ENCODE measurements around the gene NFIB.
A peak's percentile ranks its signal among the peaks of the same experiment; 100 is the strongest.

The NFIB gene

DNA sequence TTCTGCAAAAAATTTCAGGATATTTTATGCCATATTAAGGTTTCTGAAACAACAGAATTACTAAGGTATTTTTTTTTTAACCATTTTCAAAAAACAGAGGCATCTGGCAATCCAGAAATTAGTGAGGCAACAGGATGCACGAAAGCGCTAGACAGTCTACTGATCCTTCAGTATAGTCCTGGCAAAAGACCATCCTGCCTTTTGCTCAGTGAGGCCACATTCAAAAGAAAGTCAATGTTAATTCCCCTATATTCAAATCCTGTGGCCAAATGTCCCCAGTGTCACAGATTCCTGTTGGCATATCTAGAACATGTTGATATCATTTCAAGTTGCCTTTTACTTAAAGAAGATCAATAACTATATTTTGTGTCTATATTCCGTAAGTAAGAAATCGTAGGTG, 13.1 kb upstream of the NFIB start:
- ATAC-seq (ENCODE audit: low read depth) (no peak), DNase-seq (ENCODE audit: low spot score) (no peak)
- Histone ChIP-seq H3K27me3 (ENCODE audit: insufficient read depth, poor library complexity, severe bottlenecking) (no peaks in the 10 kb centered on the region), H3K4me3 (ENCODE audit: severe bottlenecking) (no peak overlapping the region), H3K4me1 (ENCODE audit: insufficient read depth, poor library complexity, severe bottlenecking) (peaks cover 21% of the 10 kb centered on the region), H3K36me3 (ENCODE audit: low read depth) (no peaks in the 10 kb centered on the region), H3K9me3 (ENCODE audit: severe bottlenecking) (no peaks in the 10 kb centered on the region), H3K27ac (ENCODE audit: poor library complexity, severe bottlenecking) (peak overlapping the region; percentile 28)
- TF ChIP-seq, protein P1, sequence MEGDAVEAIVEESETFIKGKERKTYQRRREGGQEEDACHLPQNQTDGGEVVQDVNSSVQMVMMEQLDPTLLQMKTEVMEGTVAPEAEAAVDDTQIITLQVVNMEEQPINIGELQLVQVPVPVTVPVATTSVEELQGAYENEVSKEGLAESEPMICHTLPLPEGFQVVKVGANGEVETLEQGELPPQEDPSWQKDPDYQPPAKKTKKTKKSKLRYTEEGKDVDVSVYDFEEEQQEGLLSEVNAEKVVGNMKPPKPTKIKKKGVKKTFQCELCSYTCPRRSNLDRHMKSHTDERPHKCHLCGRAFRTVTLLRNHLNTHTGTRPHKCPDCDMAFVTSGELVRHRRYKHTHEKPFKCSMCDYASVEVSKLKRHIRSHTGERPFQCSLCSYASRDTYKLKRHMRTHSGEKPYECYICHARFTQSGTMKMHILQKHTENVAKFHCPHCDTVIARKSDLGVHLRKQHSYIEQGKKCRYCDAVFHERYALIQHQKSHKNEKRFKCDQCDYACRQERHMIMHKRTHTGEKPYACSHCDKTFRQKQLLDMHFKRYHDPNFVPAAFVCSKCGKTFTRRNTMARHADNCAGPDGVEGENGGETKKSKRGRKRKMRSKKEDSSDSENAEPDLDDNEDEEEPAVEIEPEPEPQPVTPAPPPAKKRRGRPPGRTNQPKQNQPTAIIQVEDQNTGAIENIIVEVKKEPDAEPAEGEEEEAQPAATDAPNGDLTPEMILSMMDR (IDR thresholded peaks at IDR 0.05; ENCODE audit: poor library complexity, severe bottlenecking) = no peak

DNA sequence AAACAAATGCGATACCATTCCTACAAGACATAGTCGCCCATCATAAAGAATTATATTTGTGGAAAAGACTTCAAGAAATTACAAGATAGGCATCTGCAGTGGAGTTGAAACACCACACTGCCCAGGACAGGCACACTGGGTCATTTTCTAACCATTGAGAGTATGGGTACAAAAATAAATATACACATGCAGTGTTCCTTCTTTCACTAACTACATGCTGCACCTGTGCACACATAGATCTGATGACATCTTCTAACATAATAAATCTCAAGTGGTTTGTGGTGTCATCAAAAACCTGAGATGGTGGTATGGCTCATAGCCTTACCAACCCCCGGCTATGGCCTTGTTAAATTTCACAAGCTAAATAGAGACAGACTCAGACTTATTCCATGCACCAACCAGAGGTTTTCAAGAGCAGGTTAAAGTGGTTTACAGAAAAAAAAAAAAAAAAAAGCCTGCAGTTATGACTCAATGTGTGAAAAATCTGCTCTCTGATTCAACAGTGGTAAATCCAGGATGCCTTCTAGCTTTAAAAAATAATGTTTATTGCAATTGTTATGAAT, 12.4 kb upstream of the NFIB start:
- Histone ChIP-seq H3K36me3 (ENCODE audit: low read depth) (no peaks in the 10 kb centered on the region), H3K4me1 (ENCODE audit: insufficient read depth, poor library complexity, severe bottlenecking) (peaks cover 25% of the 10 kb centered on the region), H3K9me3 (ENCODE audit: severe bottlenecking) (no peaks in the 10 kb centered on the region), H3K4me3 (ENCODE audit: severe bottlenecking) (no peak overlapping the region), H3K27me3 (ENCODE audit: insufficient read depth, poor library complexity, severe bottlenecking) (no peaks in the 10 kb centered on the region), H3K27ac (ENCODE audit: poor library complexity, severe bottlenecking) (peak overlapping the region; percentile 28)
- ATAC-seq (ENCODE audit: low read depth) (peak; percentile 70), DNase-seq (ENCODE audit: low spot score) (no peak)
- TF ChIP-seq, protein P1 (IDR thresholded peaks at IDR 0.05; ENCODE audit: poor library complexity, severe bottlenecking) = no peak

DNA sequence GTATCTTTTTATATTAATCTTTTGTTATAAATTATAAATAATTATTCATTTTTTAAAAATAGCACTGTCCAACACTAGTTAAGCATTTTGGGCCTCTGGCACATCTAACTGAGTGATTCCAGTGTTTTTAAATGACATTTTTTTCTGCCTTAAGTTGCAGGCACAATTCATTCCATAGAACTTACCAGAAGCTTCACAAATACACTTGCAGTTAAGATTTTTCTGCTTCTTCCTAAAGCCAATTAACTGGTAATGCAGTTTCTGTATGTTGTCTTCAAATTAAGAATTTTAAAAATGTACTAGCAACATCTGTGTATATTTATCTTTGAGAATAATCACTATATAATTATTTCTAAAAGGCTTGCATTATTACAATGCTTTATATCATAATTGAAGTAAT, 11.2 kb upstream of the NFIB start:
- Histone ChIP-seq H3K36me3 (ENCODE audit: low read depth) (no peaks in the 10 kb centered on the region), H3K9me3 (ENCODE audit: severe bottlenecking) (no peaks in the 10 kb centered on the region)

DNA sequence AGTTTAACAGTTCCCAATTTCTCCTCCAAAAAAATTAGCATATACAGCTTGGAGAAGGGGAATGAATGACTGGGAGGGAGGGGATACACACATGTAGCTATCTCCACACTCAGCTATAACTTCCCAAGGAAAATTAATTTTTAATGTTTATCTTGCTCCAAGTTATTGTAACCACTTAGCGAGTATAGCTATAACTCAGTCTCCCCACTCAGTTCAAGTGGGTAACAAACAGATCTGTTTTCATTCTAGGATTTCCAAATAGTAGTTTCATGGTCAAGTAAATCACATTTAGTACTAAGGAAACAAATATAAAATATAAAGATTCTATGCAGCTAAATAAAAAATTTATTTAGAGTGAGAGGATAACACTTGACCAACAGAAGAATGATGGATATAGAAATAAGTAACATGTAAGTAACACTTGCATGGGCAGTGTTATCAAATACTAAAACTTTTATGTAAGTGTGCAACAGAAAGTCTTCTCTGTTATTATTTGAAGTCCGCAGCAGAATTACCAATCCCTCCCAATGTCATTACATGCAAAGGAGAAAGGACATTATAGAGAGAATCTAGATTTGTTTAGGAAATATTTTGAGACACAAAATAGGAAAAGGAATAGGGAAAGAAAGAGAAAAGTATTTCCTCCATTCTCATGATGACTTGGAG, 10.2 kb upstream of the NFIB start:
- no peaks in the 10 kb centered on the region for H3K27me3 ChIP-seq (ENCODE audit: insufficient read depth, poor library complexity, severe bottlenecking)
- H3K27ac ChIP-seq (ENCODE audit: poor library complexity, severe bottlenecking) = peak overlapping the region; percentile 96
- no peaks in the 10 kb centered on the region for H3K36me3 ChIP-seq (ENCODE audit: low read depth)
- no peaks in the 10 kb centered on the region for H3K9me3 ChIP-seq (ENCODE audit: severe bottlenecking)
- TF ChIP-seq, protein P1 (IDR thresholded peaks at IDR 0.05; ENCODE audit: poor library complexity, severe bottlenecking) = no peak
- no peak for DNase-seq (ENCODE audit: low spot score)
- no peak overlapping the region for H3K4me3 ChIP-seq (ENCODE audit: severe bottlenecking)
- no peak for ATAC-seq (ENCODE audit: low read depth)
- H3K4me1 ChIP-seq (ENCODE audit: insufficient read depth, poor library complexity, severe bottlenecking) = peaks cover 47% of the 10 kb centered on the region

More for the DNA sequence above, 11.2 kb upstream of the NFIB start:
- TF ChIP-seq, protein P1 (IDR thresholded peaks at IDR 0.05; ENCODE audit: poor library complexity, severe bottlenecking) = no peak
- H3K4me1 ChIP-seq (ENCODE audit: insufficient read depth, poor library complexity, severe bottlenecking) = peaks cover 37% of the 10 kb centered on the region
- no peak overlapping the region for H3K4me3 ChIP-seq (ENCODE audit: severe bottlenecking)
- DNase-seq (ENCODE audit: low spot score) = no peak
- H3K27me3 ChIP-seq (ENCODE audit: insufficient read depth, poor library complexity, severe bottlenecking) = no peaks in the 10 kb centered on the region
- ATAC-seq (ENCODE audit: low read depth) = no peak
- H3K27ac ChIP-seq (ENCODE audit: poor library complexity, severe bottlenecking) = no peak overlapping the region

Data from RWPE2 (cell line).